Measurements from ENCODE around the gene CORIN. TPM values are rescaled to one million over a fixed set of nuclear protein-coding genes. Genes with fewer than 3 reads are reported as not detected.
A peak's percentile ranks its signal among the peaks of the same experiment; 100 is the strongest.

CORIN gene
- total and polyA plus RNA-seq, 4 donors, result 0.15 to 9.1 (median 1.0) TPM

- Histone ChIP-seq H3K36me3 (ENCODE audit: control insufficient read depth in 4 of 4, insufficient read depth in 4 of 4, low read length in 4 of 4) (peaks cover 0 to 6% (median 0%) of the 10 kb centered on the region in 4 donors), H3K4me3 (no peak overlapping the region), H3K9ac (ENCODE audit: insufficient read depth in 1 of 2, low read length in 2 of 2) (no peak overlapping the region), H3K4me1 (ENCODE audit: control insufficient read depth in 5 of 5, insufficient read depth in 5 of 5, low read length in 5 of 5) (peaks cover 0 to 8% (median 0%) of the 10 kb centered on the region in 5 donors), H3K9me3 (ENCODE audit: control insufficient read depth in 4 of 4, insufficient read depth in 3 of 4, low read length in 3 of 4) (no peaks in the 10 kb centered on the region), H3K27ac (ENCODE audit: low read depth in 1 of 2, low read length in 1 of 2) (no peak overlapping the region), H3K27me3 (ENCODE audit: control insufficient read depth in 3 of 3, insufficient read depth in 3 of 3, low read length in 2 of 3) (no peaks in the 10 kb centered on the region)
- TF ChIP-seq, protein P1, sequence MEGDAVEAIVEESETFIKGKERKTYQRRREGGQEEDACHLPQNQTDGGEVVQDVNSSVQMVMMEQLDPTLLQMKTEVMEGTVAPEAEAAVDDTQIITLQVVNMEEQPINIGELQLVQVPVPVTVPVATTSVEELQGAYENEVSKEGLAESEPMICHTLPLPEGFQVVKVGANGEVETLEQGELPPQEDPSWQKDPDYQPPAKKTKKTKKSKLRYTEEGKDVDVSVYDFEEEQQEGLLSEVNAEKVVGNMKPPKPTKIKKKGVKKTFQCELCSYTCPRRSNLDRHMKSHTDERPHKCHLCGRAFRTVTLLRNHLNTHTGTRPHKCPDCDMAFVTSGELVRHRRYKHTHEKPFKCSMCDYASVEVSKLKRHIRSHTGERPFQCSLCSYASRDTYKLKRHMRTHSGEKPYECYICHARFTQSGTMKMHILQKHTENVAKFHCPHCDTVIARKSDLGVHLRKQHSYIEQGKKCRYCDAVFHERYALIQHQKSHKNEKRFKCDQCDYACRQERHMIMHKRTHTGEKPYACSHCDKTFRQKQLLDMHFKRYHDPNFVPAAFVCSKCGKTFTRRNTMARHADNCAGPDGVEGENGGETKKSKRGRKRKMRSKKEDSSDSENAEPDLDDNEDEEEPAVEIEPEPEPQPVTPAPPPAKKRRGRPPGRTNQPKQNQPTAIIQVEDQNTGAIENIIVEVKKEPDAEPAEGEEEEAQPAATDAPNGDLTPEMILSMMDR (IDR thresholded peaks at IDR 0.05; ENCODE audit: control extremely low read depth, extremely low read depth), result no peak
- ATAC-seq (ENCODE audit: insufficient read depth, low FRiP score) (no peak), DNase-seq (no peak)
- WGBS, 2 donors, result 71 to 78% methylated on average over 7 of the region's 7 CpGs
Measured at GRCh38 chr4:47642985-47643760, 194.7 kb downstream of the CORIN start.

DNA sequence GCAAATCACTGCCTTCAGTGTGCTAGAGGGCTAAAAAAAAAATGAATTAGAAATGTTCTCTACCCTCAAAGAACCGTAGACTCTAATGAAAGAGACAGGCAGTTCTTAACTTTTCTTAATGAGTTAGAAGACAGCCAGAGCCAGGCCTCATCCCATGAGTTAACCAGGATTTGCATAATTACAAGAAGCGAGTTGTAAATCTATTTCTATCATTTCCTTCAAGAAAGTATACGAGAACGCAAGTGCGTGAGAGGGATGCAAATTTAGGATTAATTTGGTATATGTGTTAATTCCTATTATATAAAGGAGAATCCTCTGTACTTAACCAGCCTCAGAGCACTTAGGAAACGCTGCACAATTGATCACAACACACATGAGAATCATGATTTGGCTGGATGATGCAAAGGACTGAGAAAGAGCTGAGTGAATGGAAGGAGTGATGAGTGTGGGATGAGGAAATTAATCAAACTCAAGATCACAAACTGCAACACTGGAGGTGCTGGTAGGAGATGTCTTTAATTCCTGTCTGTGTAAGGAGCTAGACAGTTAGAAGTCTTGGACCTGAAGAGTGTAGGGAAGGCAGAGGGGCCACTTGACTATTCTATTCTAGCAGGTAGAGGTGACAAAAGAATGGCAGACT, 195.6 kb downstream of the CORIN start:
- no peak for ATAC-seq (ENCODE audit: insufficient read depth, low FRiP score)
- Histone ChIP-seq H3K4me3 (no peak overlapping the region), H3K27ac (ENCODE audit: low read depth in 1 of 2, low read length in 1 of 2) (no peak overlapping the region), H3K9ac (ENCODE audit: insufficient read depth in 1 of 2, low read length in 2 of 2) (no peak overlapping the region), H3K9me3 (ENCODE audit: control insufficient read depth in 4 of 4, insufficient read depth in 3 of 4, low read length in 3 of 4) (peaks cover 0 to 3% (median 0%) of the 10 kb centered on the region in 4 donors), H3K4me1 (ENCODE audit: control insufficient read depth in 5 of 5, insufficient read depth in 5 of 5, low read length in 5 of 5) (peaks cover 0 to 8% (median 0%) of the 10 kb centered on the region in 5 donors), H3K36me3 (ENCODE audit: control insufficient read depth in 4 of 4, insufficient read depth in 4 of 4, low read length in 4 of 4) (peaks cover 0 to 6% (median 0%) of the 10 kb centered on the region in 4 donors), H3K27me3 (ENCODE audit: control insufficient read depth in 3 of 3, insufficient read depth in 3 of 3, low read length in 2 of 3) (no peaks in the 10 kb centered on the region)
- WGBS, 2 donors, result 90 to 92% methylated on average over 6 of the region's 6 CpGs
- TF ChIP-seq, protein P1 (IDR thresholded peaks at IDR 0.05; ENCODE audit: control extremely low read depth, extremely low read depth), result no peak
- DNase-seq, result no peak

- Histone ChIP-seq H3K9me3 (ENCODE audit: control insufficient read depth in 4 of 4, insufficient read depth in 3 of 4, low read length in 3 of 4) (peaks cover 0 to 4% (median 0%) of the 10 kb centered on the region in 4 donors), H3K4me1 (ENCODE audit: control insufficient read depth in 5 of 5, insufficient read depth in 5 of 5, low read length in 5 of 5) (peaks cover 0 to 8% (median 0%) of the 10 kb centered on the region in 5 donors), H3K27me3 (ENCODE audit: control insufficient read depth in 3 of 3, insufficient read depth in 3 of 3, low read length in 2 of 3) (no peaks in the 10 kb centered on the region), H3K9ac (ENCODE audit: insufficient read depth in 1 of 2, low read length in 2 of 2) (no peak overlapping the region), H3K27ac (ENCODE audit: low read depth in 1 of 2, low read length in 1 of 2) (no peak overlapping the region), H3K4me3 (no peak overlapping the region), H3K36me3 (ENCODE audit: control insufficient read depth in 4 of 4, insufficient read depth in 4 of 4, low read length in 4 of 4) (peaks cover 0 to 6% (median 0%) of the 10 kb centered on the region in 4 donors)
- ATAC-seq (ENCODE audit: insufficient read depth, low FRiP score), result no peak
- 60 to 66% methylated on average over 1 of the region's 1 CpG for WGBS, 2 donors
- TF ChIP-seq, protein P1 (IDR thresholded peaks at IDR 0.05; ENCODE audit: control extremely low read depth, extremely low read depth), result no peak
- peak in 2 of 3 donors; percentile 6 to 14 for DNase-seq
Measured at GRCh38 chr4:47641755-47642154, 196.1 kb downstream of the CORIN start.

All from lung (tissue), 12 donors.